WTC11 (cell line): ENCODE results near the gene MAGEF1. TPM values are rescaled to one million over a fixed set of nuclear protein-coding genes. Genes with fewer than 3 reads are reported as not detected.

ENCODE experiments used
- ATAC-seq: fragments of 200-7000 bp; cut with Tn5 transposase; 2 replicates; pipeline ENCODE4 v1.10.0; 2021; ENCODE audit warnings: mild to moderate bottlenecking, moderate library complexity
- CTCF ChIA-PET: fragments of 300-600 bp; sonication (Branson Sonifier 250); formaldehyde crosslinking; loops from one replicate; lab custom pipeline; 2021; ENCODE audit warnings: antibody characterized with exemption; lab: Charles Lee
- POLR2A ChIA-PET: fragments of 350-600 bp; sonication (Branson Sonifier 250); formaldehyde crosslinking; loops from one replicate; lab custom pipeline; 2021; ENCODE audit warnings: antibody characterized with exemption; lab: Charles Lee
- DNase-seq: peaks from one replicate; pipeline ENCODE4 v3.0.0; 2021; ENCODE audit warnings: low spot score
- H3K27ac Mint-ChIP-seq: 2 replicates; pipeline ENCODE4 v1.8.0; 2021; ENCODE audit warnings: mixed read lengths
- H3K27me3 Mint-ChIP-seq: 2 replicates; pipeline ENCODE4 v1.8.0; 2021; ENCODE audit warnings: low read depth, mild to moderate bottlenecking, moderate library complexity, mixed read lengths
- H3K36me3 Mint-ChIP-seq: 2 replicates; pipeline ENCODE4 v1.8.0; 2021; ENCODE audit warnings: mixed read lengths
- H3K4me1 Mint-ChIP-seq: 2 replicates; pipeline ENCODE4 v1.8.0; 2022; ENCODE audit warnings: mixed read lengths
- H3K4me3 Mint-ChIP-seq: 2 replicates; pipeline ENCODE4 v1.8.0; 2021; ENCODE audit warnings: mild to moderate bottlenecking, moderate library complexity, mixed read lengths
- H3K9me3 Mint-ChIP-seq: 2 replicates; pipeline ENCODE4 v1.8.0; 2021; ENCODE audit warnings: mixed read lengths
- ATF1 ChIP-seq: sonication (generic); formaldehyde crosslinking; IDR thresholded peaks from 2 replicates; pipeline ENCODE4 v1.8.1; 2023; ENCODE audit warnings: mild to moderate bottlenecking, moderate library complexity, missing genetic modification reagents
- CBFB ChIP-seq: sonication (generic); formaldehyde crosslinking; IDR thresholded peaks from 2 replicates; pipeline ENCODE4 v1.8.1; 2022; ENCODE audit warnings: mild to moderate bottlenecking, low read depth, missing genetic modification reagents
- CTCF ChIP-seq: fragments of 200-600 bp; IDR thresholded peaks from 2 replicates; pipeline ENCODE4 v1.8.0; 2022; ENCODE audit warnings: antibody characterized with exemption
- E2F1 ChIP-seq: sonication (generic); formaldehyde crosslinking; IDR thresholded peaks from 2 replicates; pipeline ENCODE4 v1.8.0; 2022; ENCODE audit warnings: mild to moderate bottlenecking, missing genetic modification reagents
- E2F5 ChIP-seq: sonication (generic); formaldehyde crosslinking; IDR thresholded peaks from 2 replicates; pipeline ENCODE4 v1.8.1; 2022; ENCODE audit warnings: mild to moderate bottlenecking, moderate library complexity, missing genetic modification reagents
- ELF4 ChIP-seq: sonication (generic); formaldehyde crosslinking; IDR thresholded peaks from 2 replicates; pipeline ENCODE4 v1.8.1; 2022; ENCODE audit warnings: low read depth, mild to moderate bottlenecking, moderate library complexity, missing genetic modification reagents
- FOXK1 ChIP-seq: sonication (generic); formaldehyde crosslinking; IDR thresholded peaks from 2 replicates; pipeline ENCODE4 v1.8.0; 2022; ENCODE audit warnings: mild to moderate bottlenecking, moderate library complexity, missing genetic modification reagents
- IRF1 ChIP-seq: sonication (generic); formaldehyde crosslinking; IDR thresholded peaks from 2 replicates; pipeline ENCODE4 v1.8.0; 2023; ENCODE audit warnings: missing genetic modification reagents
- IRF2 ChIP-seq: sonication (generic); formaldehyde crosslinking; IDR thresholded peaks from 2 replicates; pipeline ENCODE4 v1.8.0; 2022; ENCODE audit warnings: low read depth, missing genetic modification reagents, borderline replicate concordance
- JAZF1 ChIP-seq: fragments of 250-450 bp; sonication (Bioruptor Pico); IDR thresholded peaks from 2 replicates; pipeline ENCODE4 v1.9.0; 2021; ENCODE audit warnings: moderate library complexity, mild to moderate bottlenecking, inconsistent platforms
- MXD4 ChIP-seq: fragments of 250-450 bp; sonication (Bioruptor Pico); IDR thresholded peaks from 2 replicates; pipeline ENCODE4 v1.8.0; 2021; ENCODE audit warnings: mild to moderate bottlenecking, moderate library complexity, borderline replicate concordance
- NFE2L1 ChIP-seq: sonication (generic); formaldehyde crosslinking; IDR thresholded peaks from 2 replicates; pipeline ENCODE4 v1.8.1; 2023; ENCODE audit warnings: missing genetic modification reagents
- NR3C1 ChIP-seq: sonication (generic); formaldehyde crosslinking; conservative IDR thresholded peaks from 2 replicates; pipeline ENCODE4 v1.8.1; 2023; ENCODE audit warnings: low read depth, mild to moderate bottlenecking, missing genetic modification reagents
- RORB ChIP-seq: fragments of 250-450 bp; sonication (Bioruptor Pico); IDR thresholded peaks from 2 replicates; pipeline ENCODE4 v1.9.0; 2021; ENCODE audit warnings: mild to moderate bottlenecking
- SMAD4 ChIP-seq: sonication (generic); formaldehyde crosslinking; IDR thresholded peaks from 2 replicates; pipeline ENCODE4 v1.8.0; 2022; ENCODE audit warnings: mild to moderate bottlenecking, missing genetic modification reagents
- SP1 ChIP-seq: sonication (generic); formaldehyde crosslinking; conservative IDR thresholded peaks from 2 replicates; pipeline ENCODE4 v1.8.1; 2022; ENCODE audit warnings: missing genetic modification reagents
- TEAD1 ChIP-seq: sonication (generic); formaldehyde crosslinking; IDR thresholded peaks from 2 replicates; pipeline ENCODE4 v1.8.0; 2022; ENCODE audit warnings: mild to moderate bottlenecking, missing genetic modification reagents
- TP53 ChIP-seq: sonication (generic); formaldehyde crosslinking; IDR thresholded peaks from 2 replicates; pipeline ENCODE4 v1.8.1; 2023; ENCODE audit warnings: mild to moderate bottlenecking, missing genetic modification reagents
- USF2 ChIP-seq: sonication (generic); formaldehyde crosslinking; IDR thresholded peaks from 2 replicates; pipeline ENCODE4 v1.8.1; 2023; ENCODE audit warnings: mild to moderate bottlenecking, missing genetic modification reagents, moderate library complexity
- ZNF263 ChIP-seq: sonication (generic); formaldehyde crosslinking; IDR thresholded peaks from 2 replicates; pipeline ENCODE4 v1.8.1; 2022; ENCODE audit warnings: low read depth, mild to moderate bottlenecking, moderate library complexity, missing genetic modification reagents
- ZSCAN18 ChIP-seq: fragments of 250-450 bp; sonication (Bioruptor Pico); IDR thresholded peaks from 2 replicates; pipeline ENCODE4 v2.1.2; 2022; ENCODE audit warnings: mild to moderate bottlenecking, moderate library complexity
- total RNA-seq: library from RNA; stranded (reverse); gene quantifications from 3 replicates; pipeline ENCODE4 v1.2.3, GENCODE V29; 2021

Gene MAGEF1
- total RNA-seq, 1 experiment from 2014 or later: 72.9 TPM

- ATAC-seq: no peak
- peaks cover 27% of the 10 kb centered on the region for H3K4me1 Mint-ChIP-seq
- H3K36me3 Mint-ChIP-seq: no peaks in the 10 kb centered on the region
- no peak overlapping the region for H3K27ac Mint-ChIP-seq
- peaks cover 4% of the 10 kb centered on the region; the same call in 1 of the 2 replicates for H3K9me3 Mint-ChIP-seq
- H3K4me3 Mint-ChIP-seq: no peak overlapping the region
- TF ChIP-seq IRF2 (CRISPR knock-in tag) (no peak), IRF1 (CRISPR knock-in tag) (no peak), SP1 (CRISPR knock-in tag) (no peak), SMAD4 (CRISPR knock-in tag) (no peak), ATF1 (CRISPR knock-in tag) (no peak), RORB (CRISPR knock-in tag) (no peak), ELF4 (no peak), NFE2L1 (CRISPR knock-in tag) (no peak), MXD4 (CRISPR knock-in tag) (no peak), E2F1 (no peak), JAZF1 (no peak), TP53 (CRISPR knock-in tag) (no peak), CBFB (no peak), NR3C1 (CRISPR knock-in tag) (no peak), ZSCAN18 (CRISPR knock-in tag) (no peak), USF2 (CRISPR knock-in tag) (no peak), ZNF263 (CRISPR knock-in tag) (no peak)
- ChIA-PET POLR2A (no interaction called here), CTCF (no interaction called here)
- H3K27me3 Mint-ChIP-seq: no peaks in the 10 kb centered on the region; the same call in 1 of the 2 replicates
- no peak for DNase-seq
These were observed 29.2 kb downstream of the MAGEF1 start for GRCh38 chr3:184682671-184683070.

- no peaks in the 10 kb centered on the region for H3K27me3 Mint-ChIP-seq
- no peak for TF ChIP-seq E2F5
- TF ChIP-seq CTCF: no peak
- no peak for TF ChIP-seq TEAD1 (CRISPR knock-in tag)
- TF ChIP-seq FOXK1 (CRISPR knock-in tag): no peak
- TF ChIP-seq, all 79 proteins: peak for 0
- Mint-ChIP-seq H3K27ac (no peak overlapping the region), H3K9me3 (peaks cover 4% of the 10 kb centered on the region; the same call in 1 of the 2 replicates), H3K4me1 (peaks cover 24% of the 10 kb centered on the region), H3K4me3 (no peak overlapping the region), H3K36me3 (no peaks in the 10 kb centered on the region)
- DNase-seq (no peak), ATAC-seq (no peak)
- ChIA-PET POLR2A (interaction anchor here (1.5 kb wide), 1 partner anchor 31 kb away, joined by 3 read pairs; the partner anchor contains the start of gene MAGEF1), CTCF (interaction anchor here (1.0 to 4.3 kb wide), 2 partner anchors 8 to 119 kb away, joined by 3 to 21 read pairs; partner anchors contain the start of gene EPHB3)
These were observed 31.2 kb downstream of the MAGEF1 start for GRCh38 chr3:184680385-184681345.
